B cell (primary cell): ENCODE data around the gene SIRT1. TPM values are rescaled to one million over a fixed set of nuclear protein-coding genes. Genes with fewer than 3 reads are reported as not detected.

Experiments
- ATAC-seq: fragments of 200-7000 bp; cut with Tn5 transposase; one replicate; pipeline ENCODE4 v1.10.0; 2021; ENCODE audit warnings: low read depth, mild to moderate bottlenecking, moderate number of reproducible peaks, moderate library complexity
- CTCF ChIA-PET: fragments of 350-600 bp; sonication (Branson Sonifier 250); formaldehyde crosslinking; loops from one replicate; lab custom pipeline; 2021; ENCODE audit warnings: antibody characterized with exemption, inconsistent platforms; lab: Charles Lee
- POLR2A ChIA-PET: fragments of 350-600 bp; sonication (Branson Sonifier 250); formaldehyde crosslinking; loops from one replicate; lab custom pipeline; 2021; ENCODE audit warnings: antibody characterized with exemption; lab: Charles Lee
- DNase-seq: peaks from one replicate; pipeline ENCODE4 v3.0.0; 2013
- H2AFZ ChIP-seq: 2 replicates; pipeline ENCODE4 v1.6.1; 2012; ENCODE audit warnings: mild to moderate bottlenecking, low read depth, low read length; ENCODE audit not compliant: insufficient read depth, poor library complexity, severe bottlenecking
- H3K27ac ChIP-seq, 2 donors: 1 replicate in 1 of 2; 2 replicates in 1 of 2; pipeline ENCODE4 v1.5.1; 2012 to 2013; ENCODE audit warnings: low read length in 2 of 2, mild to moderate bottlenecking in 2 of 2, moderate library complexity in 1 of 2
- H3K27me3 ChIP-seq, 4 experiments: fragments of 200-600 bp in 1 of 4; sonication (generic) in 1 of 4; replicated peaks in 1 of 4; 1 replicate in 2 of 4; 2 replicates in 2 of 4; pipeline versions ENCODE4 v1.6.1 to v1.7.0; 2013 to 2016; ENCODE audit warnings: low read length in 3 of 4, mild to moderate bottlenecking in 2 of 4, mixed read lengths in 1 of 4, moderate library complexity in 1 of 4; ENCODE audit not compliant: insufficient read depth in 4 of 4, control insufficient read depth in 3 of 4; ENCODE audit errors: control extremely low read depth in 1 of 4
- H3K36me3 ChIP-seq, 2 experiments: replicated peaks in 1 of 2; 1 replicate in 1 of 2; 2 replicates in 1 of 2; pipeline versions ENCODE4 v1.6.1 to v1.7.1; 2013; ENCODE audit warnings: low read length in 1 of 2; ENCODE audit not compliant: insufficient read depth in 2 of 2, control insufficient read depth in 1 of 2; ENCODE audit errors: control extremely low read depth in 1 of 2, extremely low read depth in 1 of 2
- H3K4me1 ChIP-seq, 2 donors: fragments of 200-600 bp in 1 of 2; sonication (generic) in 1 of 2; 1 replicate in 1 of 2; 2 replicates in 1 of 2; pipeline versions ENCODE4 v1.5.1 to v1.6.1; 2013 to 2017; ENCODE audit warnings: low read length in 2 of 2; ENCODE audit not compliant: control insufficient read depth in 2 of 2, insufficient read depth in 2 of 2
- H3K4me2 ChIP-seq: replicated peaks from 2 replicates; pipeline ENCODE3; 2012; ENCODE audit warnings: mild to moderate bottlenecking, low read depth, low read length; ENCODE audit not compliant: poor library complexity, severe bottlenecking
- H3K4me3 ChIP-seq, 5 experiments: fragments of 200-600 bp in 1 of 5; sonication (generic) in 1 of 5; 1 replicate in 3 of 5; 2 replicates in 2 of 5; pipeline versions ENCODE4 v1.5.1 to v1.7.0; 2011 to 2016; ENCODE audit warnings: low read length in 4 of 5, mild to moderate bottlenecking in 4 of 5, low read depth in 2 of 5, control low read depth in 1 of 5, moderate library complexity in 1 of 5; ENCODE audit not compliant: insufficient read depth in 1 of 5; ENCODE audit errors: control extremely low read depth in 1 of 5, extremely low read depth in 1 of 5
- H3K79me2 ChIP-seq: fragments of 200-600 bp; sonication (generic); one replicate; pipeline ENCODE4 v1.6.0; 2016; ENCODE audit warnings: low read length; ENCODE audit not compliant: control insufficient read depth, insufficient read depth
- H3K9ac ChIP-seq: fragments of 200-600 bp; sonication (generic); 2 replicates; pipeline ENCODE4 v1.6.1; 2017; ENCODE audit warnings: mild to moderate bottlenecking, low read length, moderate library complexity
- H3K9me3 ChIP-seq, 3 donors: one replicate each; pipeline versions ENCODE4 v1.6.1 to v1.7.1; 2013; ENCODE audit warnings: low read length in 2 of 3; ENCODE audit not compliant: control insufficient read depth in 2 of 3, insufficient read depth in 1 of 3; ENCODE audit errors: control extremely low read depth in 1 of 3
- H4K20me1 ChIP-seq: 2 replicates; pipeline ENCODE4 v1.6.0; 2012; ENCODE audit warnings: mild to moderate bottlenecking, low read length; ENCODE audit not compliant: insufficient read depth, control insufficient read depth, poor library complexity, severe bottlenecking
- H3K27ac Mint-ChIP-seq: one replicate; pipeline ENCODE4 v1.8.0; 2021; ENCODE audit warnings: mixed read lengths
- H3K27me3 Mint-ChIP-seq: one replicate; pipeline ENCODE4 v1.8.0; 2021; ENCODE audit warnings: mixed read lengths
- H3K4me1 Mint-ChIP-seq: one replicate; pipeline ENCODE4 v1.8.0; 2021; ENCODE audit warnings: mixed read lengths
- H3K4me3 Mint-ChIP-seq: one replicate; pipeline ENCODE4 v1.8.0; 2021; ENCODE audit warnings: mixed read lengths
- H3K9me3 Mint-ChIP-seq: one replicate; pipeline ENCODE4 v1.8.0; 2022; ENCODE audit warnings: mixed read lengths; ENCODE audit not compliant: insufficient read depth
- EZH2 ChIP-seq: IDR thresholded peaks from 2 replicates; pipeline ENCODE4 v1.6.1; 2012; ENCODE audit warnings: borderline replicate concordance, low read depth, mild to moderate bottlenecking, moderate library complexity, low read length; ENCODE audit not compliant: insufficient read depth, poor library complexity, severe bottlenecking
- WGBS: methylation state at CpG from one replicate; pipeline ENCODE4 v1.1.5; 2013; ENCODE audit warnings: missing lambda C conversion rate; ENCODE audit not compliant: insufficient coverage; 5-methylcytosine and 5-hydroxymethylcytosine counted together
- intact Hi-C: fragments of 100-400 bp; cut with micrococcal nuclease; formaldehyde crosslinking; loops from one replicate; pipeline ENCODE4 v1.10.0; 2022
- polyA plus RNA-seq: library from polyadenylated mRNA; depleted of rRNA; stranded (reverse); fragments of >200 nt; gene quantifications from 2 replicates; pipeline ENCODE4 v1.2.3, GENCODE V29; 2012
- total RNA-seq, 2 donors: library from RNA; stranded (reverse); fragments of 120-200 nt in 1 of 2; gene quantifications; 1 replicate in 1 of 2; 2 replicates in 1 of 2; pipeline versions ENCODE4 v1.2.3 to v1.2.4, GENCODE V29; 2013 to 2022
- TF ChIP-seq, protein P1 (sequence below): fragments of 200-600 bp; IDR thresholded peaks from one replicate; pipeline ENCODE4 v1.8.0; 2022; ENCODE audit warnings: antibody characterized with exemption, mild to moderate bottlenecking

The SIRT1 gene
- total and polyA plus RNA-seq, 2 donors (not counting 1 experiment from before 2014, with no cell fraction given): 14.4 to 67.8 TPM

DNA sequence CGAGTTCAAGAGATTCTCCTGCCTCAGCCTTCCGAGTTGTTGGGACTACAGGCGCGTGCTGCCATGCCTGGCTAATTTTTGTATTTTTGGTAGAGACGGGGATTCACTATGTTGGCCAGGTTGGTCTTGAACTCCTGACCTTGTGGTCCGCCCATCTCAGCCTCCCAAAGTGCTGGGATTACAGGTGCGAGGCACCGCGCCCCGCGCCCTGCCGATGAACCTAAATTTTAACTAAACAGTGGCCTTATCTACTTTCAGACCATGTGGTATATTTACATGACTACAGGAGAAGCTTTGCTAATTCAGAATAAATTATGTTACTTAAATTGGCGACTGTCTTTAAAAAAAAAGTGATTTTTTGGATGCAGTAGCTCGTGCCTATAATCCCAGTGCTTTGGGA, 9.2 kb downstream of the SIRT1 start:
- WGBS: 92% methylated on average over 3 of the region's 14 CpGs
- Histone ChIP-seq H3K9ac (no peak overlapping the region), H3K27me3 (no peaks in the 10 kb centered on the region), H4K20me1 (peaks cover 86% of the 10 kb centered on the region), H3K4me2 (no peak overlapping the region), H2AFZ (no peak overlapping the region), H3K4me3 (no peak overlapping the region), H3K4me1 (no peaks in the 10 kb centered on the region), H3K9me3 (no peaks in the 10 kb centered on the region), H3K79me2 (peaks cover 91% of the 10 kb centered on the region), H3K27ac (no peak overlapping the region), H3K36me3 (peaks cover 16 to 85% of the 10 kb centered on the region in 2 experiments)
- Mint-ChIP-seq H3K9me3 (no peaks in the 10 kb centered on the region), H3K4me1 (peaks cover 9% of the 10 kb centered on the region), H3K27me3 (no peaks in the 10 kb centered on the region), H3K27ac (no peak overlapping the region), H3K4me3 (no peak overlapping the region)
- intact Hi-C loops: no loop called here
- no peak for DNase-seq
- no peak for ATAC-seq
- ChIA-PET CTCF (no interaction called here), POLR2A (no interaction called here)
- TF ChIP-seq, protein P1, sequence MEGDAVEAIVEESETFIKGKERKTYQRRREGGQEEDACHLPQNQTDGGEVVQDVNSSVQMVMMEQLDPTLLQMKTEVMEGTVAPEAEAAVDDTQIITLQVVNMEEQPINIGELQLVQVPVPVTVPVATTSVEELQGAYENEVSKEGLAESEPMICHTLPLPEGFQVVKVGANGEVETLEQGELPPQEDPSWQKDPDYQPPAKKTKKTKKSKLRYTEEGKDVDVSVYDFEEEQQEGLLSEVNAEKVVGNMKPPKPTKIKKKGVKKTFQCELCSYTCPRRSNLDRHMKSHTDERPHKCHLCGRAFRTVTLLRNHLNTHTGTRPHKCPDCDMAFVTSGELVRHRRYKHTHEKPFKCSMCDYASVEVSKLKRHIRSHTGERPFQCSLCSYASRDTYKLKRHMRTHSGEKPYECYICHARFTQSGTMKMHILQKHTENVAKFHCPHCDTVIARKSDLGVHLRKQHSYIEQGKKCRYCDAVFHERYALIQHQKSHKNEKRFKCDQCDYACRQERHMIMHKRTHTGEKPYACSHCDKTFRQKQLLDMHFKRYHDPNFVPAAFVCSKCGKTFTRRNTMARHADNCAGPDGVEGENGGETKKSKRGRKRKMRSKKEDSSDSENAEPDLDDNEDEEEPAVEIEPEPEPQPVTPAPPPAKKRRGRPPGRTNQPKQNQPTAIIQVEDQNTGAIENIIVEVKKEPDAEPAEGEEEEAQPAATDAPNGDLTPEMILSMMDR: no peak
- no peak for TF ChIP-seq EZH2

DNA sequence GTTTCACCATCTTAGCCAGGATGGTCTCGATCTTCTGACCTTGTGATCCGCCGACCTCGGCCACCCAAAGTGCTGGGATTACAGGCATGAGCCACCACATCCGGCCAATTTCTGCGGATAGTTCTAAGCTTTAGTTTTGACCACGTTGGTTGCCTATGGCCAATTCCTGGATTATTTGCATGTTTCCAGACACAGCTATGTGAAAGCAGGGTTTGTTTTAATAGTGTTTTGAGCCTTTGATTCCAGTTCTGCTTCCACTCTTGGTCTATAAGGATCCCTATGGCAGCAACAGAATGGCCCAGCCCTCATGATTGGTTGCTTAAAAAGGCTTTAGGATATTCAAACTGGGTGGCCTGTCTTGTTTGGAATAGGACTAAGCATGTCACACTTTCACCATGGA, 19.1 kb downstream of the SIRT1 start:
- CTCF ChIA-PET: no interaction called here
- intact Hi-C loops: no loop called here
- H3K79me2 ChIP-seq: peaks cover 74% of the 10 kb centered on the region
- H3K36me3 ChIP-seq: peaks cover 10 to 87% of the 10 kb centered on the region in 2 experiments
- Mint-ChIP-seq H3K27ac (no peak overlapping the region), H3K9me3 (no peaks in the 10 kb centered on the region), H3K27me3 (no peaks in the 10 kb centered on the region), H3K4me1 (peaks cover 1% of the 10 kb centered on the region), H3K4me3 (no peak overlapping the region)
- H3K4me2 ChIP-seq: no peak overlapping the region
- no peak overlapping the region for H3K4me3 ChIP-seq
- no peak overlapping the region for H3K27ac ChIP-seq
- POLR2A ChIA-PET: no interaction called here
- 96% methylated on average over 7 of the region's 7 CpGs for WGBS
- no peak overlapping the region for H2AFZ ChIP-seq
- TF ChIP-seq EZH2: no peak
- TF ChIP-seq, protein P1: no peak
- H3K9me3 ChIP-seq: no peaks in the 10 kb centered on the region
- H3K4me1 ChIP-seq: no peaks in the 10 kb centered on the region
- H4K20me1 ChIP-seq: peaks cover 57% of the 10 kb centered on the region
- no peaks in the 10 kb centered on the region for H3K27me3 ChIP-seq
- DNase-seq (no peak), ATAC-seq (no peak)
- H3K9ac ChIP-seq: no peak overlapping the region
